Medulla oblongata (tissue), 1 donor: Measurements from ENCODE around the gene LDAH.
A peak's percentile ranks its signal among the peaks of the same experiment; 100 is the strongest.

Experiments
- DNase-seq: peaks from one replicate; pipeline ENCODE4 v3.0.0-alpha.2; 2015; ENCODE audit errors: extremely low spot score

The LDAH gene

DNA sequence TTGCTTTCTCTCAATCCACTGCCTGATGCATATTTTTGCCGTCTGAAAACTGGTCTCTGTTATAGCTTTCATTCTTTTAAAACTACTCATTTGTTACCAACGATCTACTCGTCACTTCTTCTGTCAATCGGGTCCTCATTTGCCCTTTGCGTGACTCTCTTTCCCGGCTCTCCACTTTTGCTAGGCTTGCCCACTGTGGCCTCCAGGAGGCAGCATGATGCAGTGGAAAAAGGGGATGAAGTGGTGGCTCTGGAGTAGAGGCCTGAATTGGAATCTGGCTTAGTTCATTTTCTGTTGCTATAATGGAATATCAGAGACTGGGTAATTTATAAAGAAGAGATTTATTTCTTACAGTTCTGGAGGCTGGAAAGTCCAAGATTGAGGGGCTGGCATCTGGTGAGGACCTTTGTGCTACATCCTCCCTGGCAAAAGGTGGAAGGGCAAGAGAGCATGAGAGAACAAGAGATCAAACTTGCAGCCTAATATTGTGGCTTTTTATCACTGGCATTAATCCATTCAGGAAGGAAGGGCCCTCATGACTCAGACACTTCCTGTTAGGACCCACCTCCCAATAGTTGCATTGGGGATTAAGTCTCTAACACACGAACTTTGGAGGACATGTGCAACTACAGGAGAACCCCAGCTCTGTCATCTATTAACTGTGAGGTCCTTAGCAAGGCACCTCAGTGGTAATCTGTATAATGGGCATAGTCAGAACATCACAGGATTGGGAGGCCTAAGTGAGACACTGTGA lies 140.6 kb downstream of the LDAH start:
- DNase-seq: peak; percentile 12

DNA sequence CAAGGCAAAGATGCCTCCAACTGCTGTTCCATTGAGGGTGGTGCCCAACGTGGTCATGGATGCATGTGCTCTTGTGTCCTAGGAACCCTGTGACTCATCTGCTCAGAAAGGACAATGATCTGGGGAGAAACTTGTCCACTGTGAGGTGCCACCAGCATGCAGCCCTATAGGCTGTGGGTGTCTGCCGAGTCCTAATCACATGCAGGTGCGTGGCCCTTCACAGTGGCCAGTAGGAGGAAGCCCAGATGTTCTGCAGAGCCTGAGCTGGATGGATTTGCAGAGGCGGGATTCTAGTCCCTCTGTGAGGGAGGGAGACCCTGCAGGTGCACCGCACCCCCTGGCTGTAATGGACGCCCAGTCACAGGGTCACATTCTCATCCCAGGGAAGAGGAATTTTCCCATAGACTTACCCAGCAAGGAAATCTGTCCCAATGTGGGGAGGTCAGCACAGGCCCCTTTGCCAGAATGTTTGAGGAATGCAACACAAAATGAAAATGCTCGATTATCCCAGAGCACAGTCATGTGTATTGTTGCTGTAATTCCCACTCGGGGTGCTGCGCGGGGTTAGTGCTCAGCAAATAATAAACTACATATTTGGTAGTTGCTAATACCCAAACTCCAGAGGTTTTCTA lies 142.0 kb downstream of the LDAH start:
- DNase-seq: no peak

DNA sequence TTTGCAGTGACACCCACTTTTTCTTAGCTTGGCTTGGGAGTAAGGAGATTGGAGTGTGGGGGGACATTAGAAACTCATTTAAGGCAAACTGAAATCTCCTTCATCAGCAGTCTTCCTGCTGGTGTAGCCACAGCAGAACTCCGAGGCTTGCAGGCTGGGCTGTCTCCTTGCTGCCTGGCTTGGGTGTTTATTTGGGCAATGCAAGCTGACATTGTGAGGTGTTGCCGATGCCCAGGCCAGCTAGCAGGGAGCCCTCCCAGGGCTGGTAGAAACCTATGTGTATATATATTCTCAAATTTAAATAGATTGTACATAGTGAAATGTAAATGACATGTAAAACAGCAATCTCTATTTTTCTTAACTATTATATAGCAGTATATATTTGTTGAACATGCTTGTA lies 144.1 kb downstream of the LDAH start:
- DNase-seq: no peak

GRCh38 chr2:20678086-20678395 lies 144.9 kb downstream of the LDAH start:
- DNase-seq: no peak

GRCh38 chr2:20677301-20678085 lies 145.4 kb downstream of the LDAH start:
- DNase-seq: no peak

- DNase-seq: peak; percentile 20
Observed at GRCh38 chr2:20676353-20677215, 146.3 kb downstream of the LDAH start.

- no peak for DNase-seq
Observed at GRCh38 chr2:20675701-20676352, 147.1 kb downstream of the LDAH start.

- no peak for DNase-seq
Observed at GRCh38 chr2:20674974-20675679, 147.8 kb downstream of the LDAH start.

DNA sequence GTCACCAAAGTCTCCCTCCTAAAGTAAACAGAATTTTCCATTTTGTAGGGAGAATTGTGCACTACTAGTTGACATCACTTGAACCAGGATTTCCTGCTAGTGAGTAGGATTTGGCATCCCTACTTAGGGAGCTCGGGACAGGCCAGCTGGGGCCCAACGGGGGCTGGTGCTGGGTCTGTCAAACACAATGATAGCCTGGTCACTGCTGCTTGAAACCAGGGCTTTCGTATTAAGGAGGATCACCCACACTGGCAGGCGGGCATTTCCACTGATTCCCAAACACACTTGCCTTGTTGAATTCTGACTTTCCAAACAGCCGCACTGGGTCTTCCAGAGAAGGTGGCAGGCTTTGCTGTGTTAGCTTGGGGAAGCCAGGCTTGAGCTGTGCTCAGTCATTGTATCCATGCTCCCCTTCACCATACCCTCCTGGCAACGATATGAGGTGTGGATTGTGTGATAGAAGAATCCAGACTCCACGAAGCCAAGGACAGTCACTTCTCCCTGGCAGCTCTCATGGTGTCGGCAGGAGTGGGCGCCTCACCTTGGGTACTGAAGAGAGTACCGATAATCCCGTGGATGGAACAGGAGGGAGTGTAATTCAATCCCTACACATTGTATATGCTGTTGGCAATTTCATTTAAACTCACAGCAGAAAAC lies 148.5 kb downstream of the LDAH start:
- DNase-seq: no peak

- DNase-seq: no peak
Observed at GRCh38 chr2:20673686-20674308, 149.1 kb downstream of the LDAH start.

GRCh38 chr2:20672201-20672951 lies 150.5 kb downstream of the LDAH start:
- DNase-seq: no peak

GRCh38 chr2:20671736-20672080 lies 151.2 kb downstream of the LDAH start:
- no peak for DNase-seq

DNA sequence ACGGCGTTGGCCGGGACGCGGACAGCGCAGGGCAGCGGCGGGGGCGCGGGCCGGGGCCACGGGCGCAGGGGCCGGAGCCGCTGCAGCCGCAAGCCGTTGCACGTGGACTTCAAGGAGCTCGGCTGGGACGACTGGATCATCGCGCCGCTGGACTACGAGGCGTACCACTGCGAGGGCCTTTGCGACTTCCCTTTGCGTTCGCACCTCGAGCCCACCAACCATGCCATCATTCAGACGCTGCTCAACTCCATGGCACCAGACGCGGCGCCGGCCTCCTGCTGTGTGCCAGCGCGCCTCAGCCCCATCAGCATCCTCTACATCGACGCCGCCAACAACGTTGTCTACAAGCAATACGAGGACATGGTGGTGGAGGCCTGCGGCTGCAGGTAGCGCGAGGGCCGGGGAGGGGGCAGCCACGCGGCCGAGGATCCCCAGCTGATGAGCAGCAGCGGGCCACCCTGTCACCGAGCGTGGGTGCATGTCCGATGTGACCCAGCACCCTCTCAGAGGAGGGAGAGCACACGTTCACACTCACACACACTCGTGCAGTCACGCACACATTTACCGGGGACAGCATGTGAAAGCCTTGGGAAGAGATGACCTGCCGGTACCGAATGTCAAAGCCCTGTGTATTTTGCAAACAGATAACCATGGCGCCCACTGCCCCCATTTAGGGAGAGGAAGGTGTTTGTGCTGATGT lies 151.7 kb downstream of the LDAH start:
- no peak for DNase-seq

DNA sequence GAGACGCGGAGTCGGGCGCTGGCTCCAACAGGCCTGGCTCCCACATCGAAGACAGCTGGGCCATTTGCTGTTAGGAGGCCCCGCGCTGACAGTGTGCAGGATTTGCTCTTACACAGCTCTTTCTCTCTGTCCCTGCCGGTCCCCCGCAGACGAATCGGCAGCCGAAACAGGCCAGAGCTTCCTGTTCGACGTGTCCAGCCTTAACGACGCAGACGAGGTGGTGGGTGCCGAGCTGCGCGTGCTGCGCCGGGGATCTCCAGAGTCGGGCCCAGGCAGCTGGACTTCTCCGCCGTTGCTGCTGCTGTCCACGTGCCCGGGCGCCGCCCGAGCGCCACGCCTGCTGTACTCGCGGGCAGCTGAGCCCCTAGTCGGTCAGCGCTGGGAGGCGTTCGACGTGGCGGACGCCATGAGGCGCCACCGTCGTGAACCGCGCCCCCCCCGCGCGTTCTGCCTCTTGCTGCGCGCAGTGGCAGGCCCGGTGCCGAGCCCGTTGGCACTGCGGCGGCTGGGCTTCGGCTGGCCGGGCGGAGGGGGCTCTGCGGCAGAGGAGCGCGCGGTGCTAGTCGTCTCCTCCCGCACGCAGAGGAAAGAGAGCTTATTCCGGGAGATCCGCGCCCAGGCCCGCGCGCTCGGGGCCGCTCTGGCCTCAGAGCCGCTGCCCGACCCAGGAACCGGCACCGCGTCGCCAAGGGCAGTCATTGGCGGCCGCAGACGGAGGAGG lies 152.4 kb downstream of the LDAH start:
- no peak for DNase-seq

DNA sequence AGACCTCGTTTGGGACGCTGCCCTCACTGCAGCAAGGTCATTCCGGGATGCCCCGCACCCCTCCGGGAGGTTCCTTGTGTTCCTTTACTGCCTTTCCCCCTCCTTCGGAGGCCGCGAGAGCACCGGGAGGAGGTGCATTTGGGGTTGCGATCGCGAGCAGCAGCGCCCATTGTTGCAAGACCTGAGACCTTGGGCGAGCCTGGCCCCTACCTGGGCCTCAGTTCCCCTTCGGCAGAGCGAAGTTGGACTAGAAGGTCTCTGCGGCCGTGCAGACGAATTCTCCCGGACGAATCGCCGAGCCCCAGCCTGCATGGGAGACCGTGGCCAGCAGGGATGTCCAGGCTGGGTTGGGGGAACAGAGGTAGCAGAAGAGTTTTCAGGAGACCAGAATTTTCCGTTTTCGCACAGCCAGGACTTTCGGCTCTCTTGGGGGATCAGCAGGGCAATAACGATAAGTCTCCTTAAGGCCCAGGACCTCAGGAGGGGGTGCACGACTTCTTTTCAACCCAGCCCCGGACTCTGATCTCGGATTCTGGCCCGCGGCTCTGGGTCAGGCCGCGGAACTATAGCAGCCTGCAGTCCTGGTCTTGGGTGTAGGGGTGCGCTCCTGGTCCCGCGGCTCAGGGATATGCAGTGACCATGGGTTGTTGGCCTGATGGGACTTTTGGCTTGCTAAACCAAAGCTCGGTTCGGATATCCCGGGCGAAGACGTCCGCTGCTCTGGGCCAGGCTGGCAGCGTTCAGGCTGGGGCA lies 153.2 kb downstream of the LDAH start:
- DNase-seq: no peak

DNA sequence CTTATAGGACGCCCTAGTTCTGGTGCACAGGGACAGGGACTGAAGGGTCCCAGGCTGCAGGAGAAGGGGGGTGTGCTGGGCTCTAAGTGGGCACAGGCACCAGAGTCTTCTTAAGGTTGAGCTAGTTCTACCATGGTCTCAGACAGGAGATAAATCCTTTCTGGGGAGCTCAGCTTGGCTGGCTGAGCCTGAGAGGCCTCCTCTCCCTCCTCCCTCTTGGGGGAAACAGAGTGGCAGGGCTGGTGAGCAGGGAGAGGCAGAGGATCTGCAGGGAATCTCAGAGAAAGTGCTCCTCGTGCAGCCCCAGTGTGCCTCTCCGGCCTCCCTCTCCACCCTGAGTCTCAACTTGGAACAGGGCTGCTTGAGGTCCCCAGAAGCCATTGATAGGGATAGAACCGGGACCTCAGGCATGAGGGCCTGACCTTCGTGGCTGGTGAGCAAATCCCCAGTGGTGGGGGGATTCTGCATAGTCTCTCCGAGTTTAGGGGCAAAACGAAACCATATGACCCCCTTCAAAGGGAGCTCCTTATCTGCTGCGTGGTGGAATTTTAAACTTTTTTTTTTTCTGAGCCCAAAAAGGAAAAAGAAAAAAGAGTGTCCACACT lies 153.9 kb downstream of the LDAH start:
- no peak for DNase-seq

- no peak for DNase-seq
Observed at GRCh38 chr2:20668451-20668850, 154.4 kb downstream of the LDAH start.
